Mammary epithelial cell (primary cell): ENCODE data around the gene FBXO17.

Source experiments
- EZH2 ChIP-seq: IDR thresholded peaks from 2 replicates; pipeline ENCODE4 v1.6.1; 2012; ENCODE audit warnings: low read length, inconsistent platforms, borderline replicate concordance
- TF ChIP-seq, protein P1 (sequence below), 2 donors: IDR thresholded peaks in 1 of 2; conservative IDR thresholded peaks in 1 of 2; 2 replicates each; pipeline ENCODE4 v1.5.1; 2011 to 2012; ENCODE audit warnings: inconsistent platforms in 2 of 2, low read length in 2 of 2, mild to moderate bottlenecking in 2 of 2, control low read depth in 1 of 2, low read depth in 1 of 2; ENCODE audit not compliant: insufficient read depth in 1 of 2; ENCODE audit errors: extremely low read depth in 1 of 2

GRCh38 chr19:38944981-38945506 lies 30.5 kb downstream of the FBXO17 start:
- no peak for TF ChIP-seq EZH2
- TF ChIP-seq, protein P1, sequence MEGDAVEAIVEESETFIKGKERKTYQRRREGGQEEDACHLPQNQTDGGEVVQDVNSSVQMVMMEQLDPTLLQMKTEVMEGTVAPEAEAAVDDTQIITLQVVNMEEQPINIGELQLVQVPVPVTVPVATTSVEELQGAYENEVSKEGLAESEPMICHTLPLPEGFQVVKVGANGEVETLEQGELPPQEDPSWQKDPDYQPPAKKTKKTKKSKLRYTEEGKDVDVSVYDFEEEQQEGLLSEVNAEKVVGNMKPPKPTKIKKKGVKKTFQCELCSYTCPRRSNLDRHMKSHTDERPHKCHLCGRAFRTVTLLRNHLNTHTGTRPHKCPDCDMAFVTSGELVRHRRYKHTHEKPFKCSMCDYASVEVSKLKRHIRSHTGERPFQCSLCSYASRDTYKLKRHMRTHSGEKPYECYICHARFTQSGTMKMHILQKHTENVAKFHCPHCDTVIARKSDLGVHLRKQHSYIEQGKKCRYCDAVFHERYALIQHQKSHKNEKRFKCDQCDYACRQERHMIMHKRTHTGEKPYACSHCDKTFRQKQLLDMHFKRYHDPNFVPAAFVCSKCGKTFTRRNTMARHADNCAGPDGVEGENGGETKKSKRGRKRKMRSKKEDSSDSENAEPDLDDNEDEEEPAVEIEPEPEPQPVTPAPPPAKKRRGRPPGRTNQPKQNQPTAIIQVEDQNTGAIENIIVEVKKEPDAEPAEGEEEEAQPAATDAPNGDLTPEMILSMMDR (conservative IDR thresholded peaks at IDR 0.05 in 1 of 2, IDR thresholded peaks at IDR 0.05 in 1 of 2; ENCODE audit: extremely low read depth in 1 of 2, insufficient read depth in 1 of 2, low read depth in 1 of 2, low read length in 2 of 2) = no peak
